ENCODE measurements around the gene GNAT2. TPM values are rescaled to one million over a fixed set of nuclear protein-coding genes. Genes with fewer than 3 reads are reported as not detected.
A peak's percentile ranks its signal among the peaks of the same experiment; 100 is the strongest.

GNAT2 gene
- not detected for total RNA-seq

GRCh38 chr1:109619576-109620400 is at the start of gene GNAT2, which contains the start of gene AMPD2:
GNAT2 (minus strand) TSS chr1:109619616; CDS start chr1:109612870, 6,746 bp downstream.
AMPD2 (plus strand) TSS chr1:109619837; CDS start chr1:109621176, 1,339 bp downstream.
- Histone ChIP-seq H3K4me3 (peak within 1 kb of the TSS; percentile 58 to 64), H3K27me3 (replicated peaks; ENCODE audit: insufficient read depth) (no peaks in the 10 kb centered on the region), H3K9me3 (no peaks in the 10 kb centered on the region), H3K4me1 (replicated peaks) (peaks cover 8% of the 10 kb centered on the region), H3K36me3 (no peaks in the 10 kb centered on the region), H3K27ac (peak within 1 kb of the TSS; percentile 82)
- DNase-seq (ENCODE audit: low spot score) = peak; percentile 59
- TF ChIP-seq POLR2A (IDR thresholded peaks at IDR 0.05) (peak; percentile 10), POLR2AphosphoS5 (IDR thresholded peaks at IDR 0.05) (peak; percentile 29)
- TF ChIP-seq, protein P1, sequence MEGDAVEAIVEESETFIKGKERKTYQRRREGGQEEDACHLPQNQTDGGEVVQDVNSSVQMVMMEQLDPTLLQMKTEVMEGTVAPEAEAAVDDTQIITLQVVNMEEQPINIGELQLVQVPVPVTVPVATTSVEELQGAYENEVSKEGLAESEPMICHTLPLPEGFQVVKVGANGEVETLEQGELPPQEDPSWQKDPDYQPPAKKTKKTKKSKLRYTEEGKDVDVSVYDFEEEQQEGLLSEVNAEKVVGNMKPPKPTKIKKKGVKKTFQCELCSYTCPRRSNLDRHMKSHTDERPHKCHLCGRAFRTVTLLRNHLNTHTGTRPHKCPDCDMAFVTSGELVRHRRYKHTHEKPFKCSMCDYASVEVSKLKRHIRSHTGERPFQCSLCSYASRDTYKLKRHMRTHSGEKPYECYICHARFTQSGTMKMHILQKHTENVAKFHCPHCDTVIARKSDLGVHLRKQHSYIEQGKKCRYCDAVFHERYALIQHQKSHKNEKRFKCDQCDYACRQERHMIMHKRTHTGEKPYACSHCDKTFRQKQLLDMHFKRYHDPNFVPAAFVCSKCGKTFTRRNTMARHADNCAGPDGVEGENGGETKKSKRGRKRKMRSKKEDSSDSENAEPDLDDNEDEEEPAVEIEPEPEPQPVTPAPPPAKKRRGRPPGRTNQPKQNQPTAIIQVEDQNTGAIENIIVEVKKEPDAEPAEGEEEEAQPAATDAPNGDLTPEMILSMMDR (IDR thresholded peaks at IDR 0.05) = no peak
- WGBS = 1% methylated on average over 34 of the region's 47 CpGs
- intact Hi-C loops (cut with DNase I) = no loop called here

- Histone ChIP-seq H3K4me1 (replicated peaks) (no peaks in the 10 kb centered on the region), H3K27me3 (replicated peaks; ENCODE audit: insufficient read depth) (no peaks in the 10 kb centered on the region), H3K9me3 (no peaks in the 10 kb centered on the region), H3K36me3 (no peaks in the 10 kb centered on the region), H3K27ac (peak overlapping the region; percentile 6 to 43), H3K4me3 (peak overlapping the region; percentile 45 to 47)
- intact Hi-C loops (cut with DNase I) = loop anchor here (2.0 to 5.0 kb wide), 2 partner anchors 71 to 104 kb away; no protein-coding TSS in a partner anchor
- DNase-seq (ENCODE audit: low spot score) = no peak
- TF ChIP-seq POLR2A (IDR thresholded peaks at IDR 0.05) (no peak), POLR2AphosphoS5 (IDR thresholded peaks at IDR 0.05) (no peak)
- TF ChIP-seq, protein P1 (IDR thresholded peaks at IDR 0.05) = no peak
- 5% methylated on average over 25 of the region's 26 CpGs for WGBS
These were observed 48.8 kb upstream of the GNAT2 start for GRCh38 chr1:109668123-109668775.

DNA sequence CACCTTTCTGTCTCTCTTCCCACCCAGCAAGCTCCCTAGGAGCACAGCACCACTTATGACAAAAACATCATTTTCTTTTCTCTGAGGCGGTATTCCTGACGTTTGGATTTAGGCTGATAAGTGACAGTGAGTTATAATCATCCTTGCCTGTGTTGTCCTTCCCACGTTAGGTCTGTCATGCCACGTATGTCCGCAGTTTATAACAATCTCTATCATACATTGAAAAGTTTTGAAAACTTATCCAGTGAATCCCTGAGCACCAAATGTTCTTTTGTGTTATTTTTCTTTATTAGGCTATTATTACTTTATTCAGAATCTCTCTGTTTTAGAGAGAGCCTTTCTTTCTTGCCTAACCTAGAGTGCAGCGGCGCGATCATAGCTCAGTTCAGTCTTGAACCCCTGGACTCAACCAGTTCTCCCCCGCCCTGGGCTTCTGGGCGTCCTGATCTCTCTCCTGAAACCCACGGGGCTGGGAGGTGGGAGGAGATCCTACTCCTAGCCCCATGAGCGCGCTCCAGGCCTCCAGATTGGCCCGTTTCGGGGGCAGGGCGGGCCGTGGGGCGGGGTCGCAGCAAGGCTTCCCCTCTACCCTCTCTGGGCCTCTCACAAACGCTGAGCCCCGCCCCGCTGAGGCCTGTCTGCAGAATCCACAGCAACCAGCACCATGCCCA is 48.2 kb upstream of the GNAT2 start, which contains the start of gene GSTM2:
GSTM2 (plus strand) TSS at position 606 of the 671 bp plus-strand sequence; CDS start at position 665, 59 bp downstream.
- Histone ChIP-seq H3K27me3 (replicated peaks; ENCODE audit: insufficient read depth) (no peaks in the 10 kb centered on the region), H3K4me3 (peak within 1 kb of the TSS; percentile 45 to 47), H3K4me1 (replicated peaks) (no peaks in the 10 kb centered on the region), H3K36me3 (no peaks in the 10 kb centered on the region), H3K9me3 (no peaks in the 10 kb centered on the region), H3K27ac (peak within 1 kb of the TSS; percentile 6 to 43)
- intact Hi-C loops (cut with DNase I) = loop anchor here (2.0 to 5.0 kb wide), 2 partner anchors 71 to 105 kb away; no protein-coding TSS in a partner anchor
- DNase-seq (ENCODE audit: low spot score) = peak; percentile 86
- TF ChIP-seq, protein P1 (IDR thresholded peaks at IDR 0.05) = no peak
- peak; percentile 25 for TF ChIP-seq POLR2A (IDR thresholded peaks at IDR 0.05)
- peak; percentile 72 for TF ChIP-seq POLR2AphosphoS5 (IDR thresholded peaks at IDR 0.05)
- WGBS = 7% methylated on average over 22 of the region's 22 CpGs

DNA sequence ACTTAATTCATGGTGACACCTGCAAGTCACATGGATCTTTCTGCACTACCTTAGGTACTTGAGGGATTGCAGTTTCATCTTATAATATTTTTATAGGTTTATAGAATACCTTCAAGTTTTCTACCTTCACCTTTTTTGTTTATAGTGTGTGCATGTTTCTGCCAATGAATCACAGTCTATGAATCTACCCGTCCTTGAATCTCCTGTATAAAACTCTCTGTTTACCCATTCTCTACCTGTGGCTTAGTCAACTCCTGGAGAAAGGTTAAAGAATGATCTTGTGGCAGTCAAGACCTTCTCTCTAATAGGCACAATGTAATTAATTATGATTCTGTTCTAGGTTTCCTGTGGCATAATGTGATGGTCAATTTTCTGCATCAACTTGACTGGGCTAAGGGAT is 45.3 kb upstream of the GNAT2 start:
- WGBS = 27% methylated on average over 1 of the region's 1 CpG
- Histone ChIP-seq H3K4me1 (replicated peaks) (no peaks in the 10 kb centered on the region), H3K9me3 (no peaks in the 10 kb centered on the region), H3K4me3 (no peak overlapping the region), H3K27ac (no peak overlapping the region), H3K27me3 (replicated peaks; ENCODE audit: insufficient read depth) (no peaks in the 10 kb centered on the region), H3K36me3 (peaks cover 0 to 4% of the 10 kb centered on the region in 2 donors)
- DNase-seq (ENCODE audit: low spot score) = no peak
- intact Hi-C loops (cut with DNase I) = loop anchor here (5.0 kb wide), 1 partner anchor 108 kb away; no protein-coding TSS in a partner anchor
- TF ChIP-seq POLR2AphosphoS5 (IDR thresholded peaks at IDR 0.05) (no peak), POLR2A (IDR thresholded peaks at IDR 0.05) (no peak)
- TF ChIP-seq, protein P1 (IDR thresholded peaks at IDR 0.05) = no peak

All from prostate gland (tissue), 2 donors.